ENCODE data around the gene HSPE1. TPM values are rescaled to one million over a fixed set of nuclear protein-coding genes. Genes with fewer than 3 reads are reported as not detected.
"Not testable (repeated sequence)": the region's sequence is repeated elsewhere in the genome, so short reads cannot be mapped to it uniquely, and the experiment has no call there.

Gene HSPE1
- total RNA-seq, 3 donors from 2014 or later, result 79.0 to 106 (median 84.8) TPM

GRCh38 chr2:197543206-197543605 is 43.0 kb downstream of the HSPE1 start:
- no peaks in the 10 kb centered on the region for H3K9me3 ChIP-seq
- intact Hi-C loops (cut with DNase I, micrococcal nuclease), result no loop called here
- H3K4me3 ChIP-seq, result no peak overlapping the region
- H3K36me3 ChIP-seq (ENCODE audit: low read depth), result no peaks in the 10 kb centered on the region
- DNase-seq, result no peak
- ATAC-seq, result no peak
- TF ChIP-seq, protein P1, sequence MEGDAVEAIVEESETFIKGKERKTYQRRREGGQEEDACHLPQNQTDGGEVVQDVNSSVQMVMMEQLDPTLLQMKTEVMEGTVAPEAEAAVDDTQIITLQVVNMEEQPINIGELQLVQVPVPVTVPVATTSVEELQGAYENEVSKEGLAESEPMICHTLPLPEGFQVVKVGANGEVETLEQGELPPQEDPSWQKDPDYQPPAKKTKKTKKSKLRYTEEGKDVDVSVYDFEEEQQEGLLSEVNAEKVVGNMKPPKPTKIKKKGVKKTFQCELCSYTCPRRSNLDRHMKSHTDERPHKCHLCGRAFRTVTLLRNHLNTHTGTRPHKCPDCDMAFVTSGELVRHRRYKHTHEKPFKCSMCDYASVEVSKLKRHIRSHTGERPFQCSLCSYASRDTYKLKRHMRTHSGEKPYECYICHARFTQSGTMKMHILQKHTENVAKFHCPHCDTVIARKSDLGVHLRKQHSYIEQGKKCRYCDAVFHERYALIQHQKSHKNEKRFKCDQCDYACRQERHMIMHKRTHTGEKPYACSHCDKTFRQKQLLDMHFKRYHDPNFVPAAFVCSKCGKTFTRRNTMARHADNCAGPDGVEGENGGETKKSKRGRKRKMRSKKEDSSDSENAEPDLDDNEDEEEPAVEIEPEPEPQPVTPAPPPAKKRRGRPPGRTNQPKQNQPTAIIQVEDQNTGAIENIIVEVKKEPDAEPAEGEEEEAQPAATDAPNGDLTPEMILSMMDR (IDR thresholded peaks at IDR 0.05), result no peak
- no peaks in the 10 kb centered on the region for H3K4me1 ChIP-seq (ENCODE audit: low read depth)

DNA sequence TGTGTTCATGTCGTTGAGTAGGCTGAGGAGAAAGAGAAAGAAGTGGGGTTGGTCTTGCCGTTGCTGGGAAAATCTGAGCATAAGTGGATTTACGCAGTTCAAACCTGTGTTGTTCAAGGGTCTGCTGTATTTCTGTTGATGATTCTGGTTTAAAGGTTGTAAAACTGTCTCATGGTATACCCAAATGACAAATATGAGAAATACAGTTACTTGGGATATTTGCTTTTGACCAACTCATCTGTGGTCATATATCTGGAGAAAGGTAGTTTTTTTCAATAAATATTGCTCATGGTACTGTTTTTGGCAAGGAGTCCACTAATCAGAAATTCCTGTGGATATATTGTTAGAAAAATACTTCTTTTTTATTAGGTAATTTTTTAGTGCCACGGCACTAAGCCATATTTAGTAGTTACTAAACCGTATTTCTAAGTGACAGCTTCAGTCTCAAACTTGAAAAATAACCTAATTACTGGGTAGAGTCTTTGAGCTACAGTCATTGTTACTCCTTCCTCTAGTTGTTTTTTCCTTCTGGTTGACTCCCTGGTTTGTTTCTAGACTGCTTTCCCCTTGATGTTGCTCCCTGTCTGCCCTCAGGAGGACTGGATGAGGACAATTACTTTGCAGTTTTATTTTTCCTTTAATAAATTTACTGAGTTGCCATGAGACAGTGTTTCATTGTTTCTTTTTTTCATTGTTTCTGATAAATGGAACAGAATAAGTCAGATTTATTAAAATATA is 47.2 kb downstream of the HSPE1 start:
- TF ChIP-seq, protein P1 (IDR thresholded peaks at IDR 0.05), result no peak
- Histone ChIP-seq H3K4me3 (no peak overlapping the region), H3K36me3 (ENCODE audit: low read depth) (no peaks in the 10 kb centered on the region), H3K9me3 (no peaks in the 10 kb centered on the region), H3K4me1 (ENCODE audit: low read depth) (no peaks in the 10 kb centered on the region)
- DNase-seq (no peak), ATAC-seq (no peak)
- intact Hi-C loops (cut with DNase I, micrococcal nuclease), result no loop called here

DNA sequence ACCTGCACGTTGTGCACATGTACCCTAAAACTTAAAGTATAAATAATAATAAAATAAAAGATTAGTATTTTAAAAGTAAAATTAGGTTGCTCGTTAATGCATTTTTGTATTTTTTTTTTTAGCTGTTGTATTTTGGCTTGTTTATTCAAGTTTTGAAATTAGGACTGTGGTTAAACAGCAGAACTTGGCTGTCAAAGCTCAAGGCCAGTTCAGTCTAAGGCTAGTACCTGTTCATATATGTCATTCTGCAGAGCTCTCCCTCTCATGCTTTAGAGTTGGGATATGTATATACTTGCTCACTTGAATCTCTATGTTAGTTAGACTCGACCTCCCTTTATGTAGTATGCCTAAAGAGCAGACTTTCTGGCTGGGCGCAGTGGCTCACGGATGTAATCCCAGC is 48.4 kb downstream of the HSPE1 start:
- no peaks in the 10 kb centered on the region for H3K4me1 ChIP-seq (ENCODE audit: low read depth)
- no peaks in the 10 kb centered on the region for H3K9me3 ChIP-seq
- DNase-seq (no peak), ATAC-seq (no peak)
- no peaks in the 10 kb centered on the region for H3K36me3 ChIP-seq (ENCODE audit: low read depth)
- no peak overlapping the region for H3K4me3 ChIP-seq
- TF ChIP-seq, protein P1 (IDR thresholded peaks at IDR 0.05), result no peak
- intact Hi-C loops (cut with DNase I, micrococcal nuclease), result no loop called here

GRCh38 chr2:197551260-197551659 is 51.1 kb downstream of the HSPE1 start:
- H3K4me3 ChIP-seq; H3K4me1 ChIP-seq (ENCODE audit: low read depth); ATAC-seq; H3K9me3 ChIP-seq; H3K36me3 ChIP-seq (ENCODE audit: low read depth); intact Hi-C loops (cut with DNase I, micrococcal nuclease); DNase-seq: not testable (repeated sequence)

Other genes starting within 250 kb of the HSPE1 start
- gene ANKRD44, start 189.6 kb upstream of the HSPE1 start, total RNA-seq, result 10 to 100 TPM in 2 of 3 donors, 1 to 10 TPM in 1; 9.7 to 25.7 (median 13.7) TPM
- 100 to 1,000 TPM; 195 to 255 (median 238) TPM for gene SF3B1, start 65.4 kb upstream of the HSPE1 start, total RNA-seq
- gene COQ10B, start 46.8 kb upstream of the HSPE1 start, total RNA-seq, result 10 to 100 TPM; 28.1 to 32.4 (median 31.7) TPM
- gene HSPD1, start 539 bp upstream of the HSPE1 start, total RNA-seq, result 100 to 1,000 TPM; 162 to 219 (median 172) TPM
- gene MOB4, start 15.7 kb downstream of the HSPE1 start, total RNA-seq, result 10 to 100 TPM; 17.6 to 26.9 (median 26.4) TPM
- gene RFTN2, start 175.2 kb downstream of the HSPE1 start, total RNA-seq, result 1 to 10 TPM; 1.9 to 5.5 (median 2.0) TPM
- 10 to 100 TPM in 2 of 3 donors, 1 to 10 TPM in 1; 7.7 to 11.2 (median 10.3) TPM for gene MARS2, start 205.0 kb downstream of the HSPE1 start, total RNA-seq